ENCODE data around the gene FOXRED2.
A peak's percentile ranks its signal among the peaks of the same experiment; 100 is the strongest.
"Not testable (repeated sequence)": the region's sequence is repeated elsewhere in the genome, so short reads cannot be mapped to it uniquely, and the experiment has no call there.

FOXRED2 gene

DNA sequence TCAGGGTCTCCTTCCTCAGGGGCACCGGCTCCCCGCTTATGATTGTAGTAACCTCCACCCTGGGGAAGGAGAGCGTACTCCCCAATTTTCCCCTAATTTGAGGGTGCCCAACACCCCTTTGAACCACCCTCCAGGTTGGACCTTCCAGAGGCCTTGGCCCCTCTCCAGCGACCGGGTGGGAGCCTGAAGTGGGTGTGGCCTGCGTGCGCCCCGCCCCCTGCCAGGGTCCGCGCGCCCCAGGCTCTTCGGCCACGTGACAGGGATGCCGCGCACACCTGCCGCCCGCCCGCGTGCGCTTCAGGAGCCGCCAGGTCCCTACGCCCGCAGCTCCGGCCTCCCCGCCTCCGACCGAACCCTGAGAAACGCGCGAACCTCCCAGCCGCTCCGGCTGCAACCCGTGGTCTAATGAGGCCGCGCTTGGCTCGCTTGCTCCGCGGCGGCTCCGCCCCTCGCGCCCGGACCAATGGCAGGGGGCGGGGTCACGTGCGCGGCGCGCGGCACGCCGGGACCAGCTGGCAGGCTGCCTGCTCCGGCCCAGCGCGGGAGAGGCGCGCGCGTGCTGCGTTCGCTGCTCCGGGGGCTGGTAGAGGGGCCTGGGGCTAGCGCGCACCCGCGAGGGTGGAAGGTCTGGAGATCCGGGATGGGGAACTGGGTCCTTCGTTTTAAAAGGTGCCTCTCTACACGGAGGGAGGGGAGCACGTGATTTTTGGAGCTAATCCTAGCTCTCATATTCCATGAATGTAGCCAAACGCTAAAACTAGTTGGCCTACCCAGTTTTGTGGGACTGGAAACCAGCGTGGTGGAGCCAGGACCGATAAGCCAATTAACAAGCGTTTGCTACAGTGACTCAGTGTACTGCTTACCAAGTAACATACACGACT lies at the start of gene FOXRED2:
FOXRED2 (minus strand) TSS at position 404 of the 881 bp plus-strand sequence. CDS start 618 bp downstream, outside the sequence.
- peak; percentile 83 for DNase-seq (ENCODE audit: low spot score)

DNA sequence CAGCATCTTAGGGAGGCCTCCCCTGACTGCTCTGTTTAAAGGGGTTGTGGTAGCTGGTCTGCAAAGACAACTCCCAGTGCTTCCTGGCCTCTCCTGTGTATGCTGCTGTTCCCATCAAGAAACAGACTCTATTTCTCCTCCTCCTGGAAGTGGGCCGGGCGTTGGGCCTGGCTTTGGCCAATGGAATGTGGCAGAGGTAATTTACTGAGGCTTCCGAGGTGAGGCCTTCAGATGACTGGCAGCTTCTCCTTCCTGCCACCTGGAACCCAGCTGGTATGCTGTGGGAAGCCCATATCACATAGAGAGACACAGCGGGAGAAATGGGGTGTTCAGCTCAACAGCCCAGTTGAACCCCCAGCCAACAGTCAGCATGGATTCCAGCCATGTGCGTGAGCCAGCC lies 47.3 kb upstream of the FOXRED2 start:
- DNase-seq (ENCODE audit: low spot score): no peak

DNA sequence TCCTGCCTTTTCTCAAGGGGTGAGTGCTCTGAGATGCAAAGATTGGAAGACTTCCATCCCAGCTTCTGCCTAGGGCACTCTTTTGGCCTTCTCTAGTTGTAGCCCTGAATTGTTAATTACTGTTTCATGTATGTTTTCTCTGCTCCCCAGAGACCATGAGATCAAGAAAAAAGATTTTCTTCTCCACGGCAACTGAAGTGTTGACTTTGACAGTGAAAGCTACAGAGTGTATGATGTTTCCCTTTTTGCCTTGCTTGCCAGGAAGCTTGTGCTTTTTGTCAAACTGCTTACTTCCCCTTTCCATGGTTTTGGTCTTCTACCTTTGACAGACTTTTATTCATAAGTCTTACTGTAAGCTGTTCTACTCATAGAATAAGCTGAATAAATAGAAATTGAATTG lies 45.4 kb upstream of the FOXRED2 start:
- DNase-seq (ENCODE audit: low spot score): no peak

DNA sequence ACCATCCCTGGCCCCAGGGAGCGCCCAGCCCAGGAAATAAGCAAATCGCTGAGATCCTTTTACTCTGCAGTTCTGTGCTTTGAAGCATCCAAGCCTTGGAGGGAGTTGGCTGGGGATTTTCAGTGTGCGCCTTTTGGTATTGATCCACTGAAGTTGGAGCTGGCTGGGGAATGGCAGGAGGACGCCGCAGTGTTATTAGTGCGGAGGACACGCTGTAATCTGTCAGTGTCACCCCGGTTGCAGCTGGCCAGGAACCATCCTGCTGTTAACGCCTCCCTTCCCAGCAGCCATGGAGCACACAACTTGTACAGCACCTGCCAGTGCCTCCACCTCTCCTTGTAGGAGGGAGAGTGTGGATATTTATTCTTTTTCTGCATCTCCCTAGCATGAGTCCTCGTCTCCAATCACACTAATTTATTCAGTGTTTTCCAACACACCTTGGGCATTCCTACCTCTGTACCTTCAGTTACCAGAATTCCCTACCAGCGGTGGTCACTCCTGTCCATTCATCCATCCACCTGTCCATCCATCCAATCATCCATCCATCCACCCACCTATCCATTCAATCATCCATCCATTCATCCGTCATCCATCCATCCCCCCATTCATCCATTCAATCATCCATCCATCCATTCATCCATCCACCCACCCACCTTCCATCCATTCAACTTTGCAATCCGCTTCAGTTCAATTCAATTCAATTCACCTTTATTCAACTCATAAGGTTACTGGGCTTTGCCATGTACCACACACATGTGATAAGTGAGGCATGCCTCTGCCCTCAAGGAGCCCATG lies 44.1 kb upstream of the FOXRED2 start:
- no peak for DNase-seq (ENCODE audit: low spot score)

DNA sequence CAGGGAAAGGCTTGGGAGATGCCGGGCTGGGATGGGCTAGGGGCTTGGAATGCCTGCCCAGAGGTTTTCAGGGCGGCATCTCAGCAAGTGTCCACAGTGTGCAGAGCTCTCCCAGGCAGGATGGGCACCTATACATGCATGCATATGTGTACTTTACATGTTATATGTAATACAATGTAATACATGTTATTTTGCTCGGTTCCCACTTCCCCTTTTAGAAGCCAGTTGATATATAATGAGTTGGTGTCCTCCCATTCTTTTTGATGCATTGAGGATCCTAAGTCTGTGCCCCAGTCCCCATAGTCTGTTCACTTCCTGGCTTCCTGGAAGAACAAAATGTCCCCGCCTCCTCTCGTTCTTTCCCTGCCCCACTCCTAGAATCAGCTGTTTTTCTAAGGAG lies 42.2 kb upstream of the FOXRED2 start:
- DNase-seq (ENCODE audit: low spot score): no peak

DNA sequence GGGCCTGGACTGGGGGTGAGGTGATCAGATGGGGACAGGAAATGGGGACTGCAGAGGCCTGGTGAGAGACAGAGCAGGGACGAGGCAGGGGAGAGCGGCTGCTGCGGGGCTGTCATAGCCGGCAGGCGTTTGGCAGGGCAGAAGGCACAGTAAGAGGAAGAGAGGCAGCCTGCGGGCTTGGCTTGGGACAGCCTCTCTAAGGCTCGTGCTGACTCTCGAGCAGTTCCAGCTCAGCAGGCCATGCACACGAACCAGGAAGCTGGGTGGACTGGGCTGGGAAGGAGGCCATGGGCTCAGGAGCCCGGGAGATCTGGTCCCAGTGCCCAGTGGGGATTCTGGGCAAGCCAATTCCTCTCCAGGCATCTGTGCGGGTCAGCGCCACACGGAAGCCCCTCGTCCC lies 41.8 kb upstream of the FOXRED2 start:
- DNase-seq (ENCODE audit: low spot score): no peak

DNA sequence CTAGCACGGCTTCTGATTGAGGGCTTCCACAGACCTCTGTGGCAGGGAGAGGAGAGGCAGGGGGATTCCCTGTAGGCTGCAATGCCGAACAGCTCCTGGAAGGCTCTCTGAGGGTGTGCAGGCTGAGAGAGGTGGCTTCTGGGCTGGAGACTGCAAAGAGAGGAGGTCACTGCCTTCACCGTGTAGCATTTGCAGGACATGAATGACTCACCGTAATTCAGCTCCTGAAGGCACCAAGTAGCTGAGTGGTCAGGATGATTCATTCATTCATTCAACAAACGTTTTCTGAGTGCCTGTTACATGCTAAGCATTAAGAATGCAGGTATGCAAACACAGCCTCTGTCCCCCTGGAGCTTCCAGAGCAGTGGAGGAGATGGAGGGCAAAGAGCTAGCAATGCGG lies 40.1 kb upstream of the FOXRED2 start:
- DNase-seq (ENCODE audit: low spot score): peak; percentile 81

DNA sequence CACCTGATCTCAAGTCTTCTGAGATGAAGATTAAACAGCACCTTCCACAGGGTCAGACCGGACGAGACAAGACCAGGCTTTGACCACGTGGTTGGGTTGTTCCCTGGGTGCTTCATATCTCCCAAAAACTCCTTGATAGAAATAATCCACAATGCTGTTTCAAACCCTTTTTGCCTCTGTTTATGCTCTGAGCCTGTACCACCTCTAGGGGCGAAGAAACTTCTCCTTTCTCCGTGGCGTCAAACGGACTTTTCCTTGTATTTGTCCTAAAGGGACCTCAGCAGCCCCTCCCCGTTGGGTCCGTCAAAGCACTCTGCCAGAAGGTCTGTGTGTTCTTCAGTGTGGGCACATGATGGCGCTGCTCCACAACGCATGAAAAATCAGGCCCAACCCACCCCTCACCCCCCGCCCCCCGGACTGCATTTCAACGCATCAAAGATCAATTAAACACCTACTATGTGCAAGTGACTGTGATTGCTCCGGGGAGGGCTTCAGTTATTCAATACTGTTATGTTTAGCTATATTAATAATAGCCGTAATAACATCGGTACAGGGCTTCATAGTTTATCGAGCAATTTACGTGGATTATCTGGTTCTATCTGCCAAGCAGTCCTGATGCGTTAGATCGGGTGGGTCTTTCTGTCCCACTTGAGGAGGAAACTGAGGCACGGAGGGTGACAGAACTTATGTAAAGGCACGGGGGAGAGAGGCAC lies 39.4 kb upstream of the FOXRED2 start:
- peak; percentile 48 for DNase-seq (ENCODE audit: low spot score)

DNA sequence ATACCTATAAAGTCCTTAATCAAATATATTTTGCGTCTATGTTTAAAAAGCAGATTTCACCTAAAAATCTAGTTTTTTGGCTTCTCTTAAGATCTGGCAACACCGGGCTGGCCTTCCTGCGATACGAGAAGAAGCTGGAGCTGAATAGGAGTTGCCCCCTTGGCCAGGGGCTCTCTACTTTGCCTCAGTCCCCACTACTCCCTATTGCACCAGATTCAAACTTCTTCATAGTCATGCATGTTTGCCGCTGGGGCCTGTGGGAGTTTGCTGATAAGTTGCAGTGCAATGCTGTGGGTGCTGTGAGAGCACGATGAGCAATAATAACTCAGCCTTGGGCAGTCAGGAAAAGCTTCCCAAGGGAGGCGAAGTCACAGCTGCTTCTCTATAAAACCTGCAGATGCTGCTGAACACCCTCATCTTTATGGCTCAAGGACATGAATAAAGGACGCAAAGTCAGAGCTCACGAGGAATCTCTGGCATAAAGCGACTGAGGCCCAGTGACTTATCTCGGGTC lies 37.3 kb upstream of the FOXRED2 start:
- no peak for DNase-seq (ENCODE audit: low spot score)

DNA sequence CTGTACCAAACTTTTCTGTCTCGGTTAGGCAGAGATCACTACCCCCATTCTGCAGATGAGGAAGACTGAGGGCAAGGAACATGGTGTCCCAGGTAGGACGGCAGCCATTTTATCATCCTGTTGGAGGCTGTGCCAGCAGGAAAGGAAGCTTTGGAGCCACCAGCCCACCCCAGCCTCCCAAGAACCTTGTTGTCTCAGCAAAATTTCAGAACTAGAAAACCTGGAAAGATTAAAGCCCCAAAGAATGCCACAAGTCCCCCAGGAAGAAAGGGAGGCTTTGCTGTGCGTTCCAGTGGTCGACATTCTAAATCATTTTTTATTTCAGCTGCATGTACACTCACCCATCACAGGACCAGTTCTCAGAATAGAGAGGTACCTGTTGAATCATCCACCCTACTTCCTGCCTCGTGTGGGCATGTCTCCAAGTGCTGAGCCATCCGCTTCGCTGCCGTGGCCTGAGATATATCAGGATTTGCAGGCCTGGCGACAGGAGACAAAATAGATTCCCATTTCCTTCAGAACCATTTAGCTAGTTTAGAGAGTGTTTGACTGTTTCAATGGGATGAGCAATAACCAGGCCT lies 35.1 kb upstream of the FOXRED2 start:
- DNase-seq (ENCODE audit: low spot score): peak; percentile 99

DNA sequence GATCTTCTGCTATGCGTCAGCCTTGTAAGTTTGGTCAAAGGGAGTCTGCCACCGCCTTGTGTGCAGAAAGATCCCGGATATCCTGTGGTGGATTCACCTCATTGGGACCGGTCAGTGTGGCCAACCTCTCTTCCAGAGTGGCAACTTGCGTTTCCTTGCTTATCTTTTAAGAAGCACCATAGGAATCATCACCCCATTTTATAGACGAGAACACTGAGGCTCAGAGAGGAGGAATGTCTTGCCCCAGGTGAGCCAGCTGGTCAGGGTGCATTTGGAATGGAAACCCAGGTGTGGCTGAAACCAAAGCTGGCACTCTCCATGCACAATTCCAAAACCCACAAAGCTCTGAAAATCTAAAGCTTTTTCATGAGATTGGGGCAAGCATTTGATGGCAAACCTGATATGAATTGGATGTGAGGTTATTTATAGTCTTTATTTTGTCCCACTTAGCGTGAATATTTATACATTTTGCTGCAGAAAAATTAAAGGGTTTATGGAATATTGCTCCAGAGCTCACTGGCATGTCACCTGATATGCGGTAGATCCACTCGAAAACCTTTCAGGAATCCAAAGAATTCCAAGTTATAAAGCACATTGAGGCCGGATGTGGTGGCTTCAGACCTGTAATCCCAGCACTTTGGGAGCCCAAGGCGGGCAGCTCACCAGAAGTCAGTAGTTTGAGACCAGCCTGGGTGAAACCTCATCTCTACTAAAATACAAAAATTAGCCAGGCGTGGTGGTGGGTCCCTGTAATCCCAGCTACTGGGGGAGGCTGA lies 34.2 kb upstream of the FOXRED2 start:
- DNase-seq (ENCODE audit: low spot score): no peak

DNA sequence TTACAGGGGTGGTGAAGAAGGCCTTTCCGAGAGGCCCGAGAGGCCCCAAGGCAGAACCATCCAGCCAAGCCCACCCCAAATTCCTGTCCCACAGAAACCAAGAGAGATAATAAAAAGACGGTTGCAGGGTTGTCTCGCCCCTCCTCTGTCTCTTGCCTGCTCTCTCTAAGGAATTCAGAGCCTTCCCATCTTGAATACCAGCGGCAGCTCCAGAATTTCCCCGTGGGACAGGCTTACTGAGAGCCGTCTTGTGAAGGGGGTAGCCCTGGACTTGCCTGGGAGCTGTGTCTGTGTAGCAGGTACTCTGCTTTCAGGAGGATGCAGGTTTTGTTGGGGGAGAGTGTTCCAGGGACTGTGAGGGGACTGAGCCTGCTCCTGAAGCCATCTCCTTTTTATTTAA lies 31.7 kb upstream of the FOXRED2 start:
- no peak for DNase-seq (ENCODE audit: low spot score)

DNA sequence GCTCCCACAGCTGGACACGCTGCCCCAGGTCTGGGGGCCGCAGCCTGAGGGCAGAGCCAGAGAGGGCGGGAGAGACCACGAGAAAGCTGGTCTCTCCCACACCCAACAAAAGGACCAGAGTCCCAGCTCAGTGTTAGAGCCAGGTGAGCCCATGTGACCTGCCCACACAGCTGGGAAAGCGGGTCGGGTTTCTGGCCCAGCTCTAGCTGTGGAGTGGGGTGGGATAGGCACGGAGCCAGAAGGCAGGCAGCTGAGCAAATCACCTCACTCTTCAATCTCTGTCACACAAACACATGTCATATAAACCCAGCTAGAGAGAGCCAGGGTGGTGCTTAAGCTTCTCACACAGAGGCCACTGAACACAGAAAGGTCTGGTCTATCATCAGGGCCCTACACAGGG lies 29.9 kb upstream of the FOXRED2 start:
- no peak for DNase-seq (ENCODE audit: low spot score)

DNA sequence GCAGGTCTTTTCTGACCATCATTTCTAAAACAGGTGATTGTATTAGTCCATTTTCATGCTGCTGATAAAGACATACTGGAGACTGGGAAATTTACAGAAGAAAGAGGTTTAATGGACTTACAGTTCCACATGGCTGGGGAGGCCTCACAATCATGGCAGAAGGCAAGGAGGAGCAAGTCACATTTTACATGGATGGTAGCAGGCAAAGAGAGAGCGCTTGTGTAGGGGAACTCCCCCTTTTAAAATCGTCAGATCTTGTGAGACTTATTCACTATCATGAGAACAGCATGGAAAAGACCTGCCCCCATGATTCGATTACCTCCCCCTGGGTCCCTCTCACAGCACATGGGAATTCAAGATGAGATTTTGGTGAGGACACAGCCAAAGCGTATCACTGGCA lies 26.5 kb upstream of the FOXRED2 start:
- not testable (repeated sequence) for DNase-seq (ENCODE audit: low spot score)

DNA sequence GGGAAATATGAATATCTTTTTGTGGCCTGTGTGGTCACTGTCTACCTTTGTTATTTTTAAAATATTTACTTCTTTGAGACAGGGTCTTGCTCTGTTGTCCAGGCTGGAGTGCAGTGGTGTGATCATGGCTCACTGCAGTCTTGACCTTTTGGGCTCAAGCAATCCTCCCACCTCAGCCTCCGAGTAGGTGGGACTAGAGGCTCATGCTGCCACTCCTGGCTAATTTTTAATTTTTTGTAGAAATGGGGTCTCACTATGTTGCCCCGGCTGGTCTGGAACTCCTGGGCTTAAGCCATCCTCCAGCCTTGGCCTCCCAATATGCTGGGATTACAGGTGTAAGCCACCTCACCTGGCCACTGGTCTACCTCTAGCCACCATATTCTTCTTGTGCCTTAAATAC lies 25.6 kb upstream of the FOXRED2 start:
- DNase-seq (ENCODE audit: low spot score): no peak

DNA sequence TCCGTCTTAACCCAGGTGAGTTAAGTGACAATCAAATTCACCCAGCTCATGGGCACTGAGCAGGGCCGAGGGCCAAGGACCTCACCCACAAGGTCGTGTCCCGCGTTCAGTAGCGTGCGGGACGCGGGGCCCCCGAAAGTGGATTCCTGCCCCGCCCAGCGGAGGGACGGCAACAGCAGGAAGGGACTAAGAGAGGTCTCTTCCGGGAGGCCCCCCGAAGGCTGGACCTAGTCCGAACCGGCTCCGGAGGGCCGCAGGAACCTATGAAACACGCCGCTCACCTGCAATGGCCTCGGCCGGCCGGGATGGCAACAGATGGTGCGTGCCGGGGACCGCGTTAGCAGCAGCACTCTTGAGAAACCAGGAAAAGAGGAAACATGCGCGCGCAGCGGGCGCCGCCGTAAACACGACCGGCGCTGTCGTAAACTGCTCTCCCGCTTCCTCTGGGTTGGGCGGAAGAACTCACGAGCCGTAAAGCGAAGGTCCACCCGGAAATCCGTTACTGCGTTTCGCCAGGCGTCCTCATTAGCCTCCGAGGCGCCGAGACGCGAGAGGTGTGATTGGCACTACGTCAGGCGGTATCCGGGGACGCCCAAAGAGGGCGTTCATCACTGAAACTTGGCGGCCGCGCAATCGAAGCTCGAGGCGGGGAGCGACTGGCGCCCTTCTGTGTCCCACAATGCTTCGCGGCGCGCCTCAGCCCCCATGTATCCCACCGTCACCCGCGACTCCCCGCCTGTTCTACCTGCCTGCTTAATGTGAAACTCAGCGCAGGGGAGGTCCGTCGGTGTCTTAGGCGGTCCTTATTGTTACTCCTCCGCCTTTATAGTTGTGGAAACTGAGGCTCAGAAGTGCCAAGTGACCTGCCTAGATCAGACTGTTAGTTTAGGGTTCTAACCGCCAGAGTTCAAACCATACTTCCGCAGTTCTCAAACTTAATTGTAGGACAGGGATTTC lies 22.2 kb upstream of the FOXRED2 start, which contains the start of gene EIF3D:
EIF3D (minus strand) TSS at position 372 of the 957 bp plus-strand sequence. CDS start 3,045 bp downstream, outside the sequence.
- peak; percentile 99 for DNase-seq (ENCODE audit: low spot score)

DNA sequence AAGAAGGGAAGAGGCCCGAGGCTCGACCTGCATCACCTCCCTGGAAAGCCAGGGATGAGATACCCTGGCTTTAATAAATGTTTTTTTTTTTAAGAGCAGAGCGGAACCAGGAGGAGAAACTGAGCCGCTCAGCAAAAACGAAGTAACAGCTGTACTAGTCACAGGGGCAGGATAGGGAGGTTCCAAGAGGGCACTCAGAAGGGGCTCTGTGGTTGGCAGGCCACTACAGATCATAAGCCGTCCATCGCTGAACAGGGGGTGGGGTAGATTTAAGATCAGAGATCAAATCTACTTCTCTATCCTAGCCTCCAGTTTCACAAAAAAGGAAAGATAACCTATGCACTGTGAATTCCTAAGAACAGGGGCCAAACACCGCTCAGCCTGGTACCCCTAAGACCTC lies 21.5 kb upstream of the FOXRED2 start:
- DNase-seq (ENCODE audit: low spot score): no peak

DNA sequence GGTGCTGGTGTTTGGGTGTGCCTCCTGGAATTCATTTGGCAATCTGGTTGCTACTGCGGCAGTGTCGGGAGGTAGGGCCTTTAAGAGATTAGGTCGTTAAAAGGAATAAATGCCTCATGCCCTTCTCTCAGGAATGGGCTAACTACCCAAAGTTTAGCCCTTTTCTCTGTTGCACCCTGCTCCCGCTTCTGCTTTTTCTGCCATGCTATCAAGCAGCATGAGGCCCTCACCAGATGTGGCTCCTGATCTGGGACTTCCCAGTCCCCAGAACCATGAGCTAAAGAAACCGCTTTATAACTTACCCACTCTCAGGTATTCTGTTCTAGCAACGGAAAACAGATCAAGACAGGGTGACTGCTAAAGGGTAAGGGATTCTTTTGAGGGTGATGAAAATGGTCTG lies 15.8 kb upstream of the FOXRED2 start:
- DNase-seq (ENCODE audit: low spot score): no peak

DNA sequence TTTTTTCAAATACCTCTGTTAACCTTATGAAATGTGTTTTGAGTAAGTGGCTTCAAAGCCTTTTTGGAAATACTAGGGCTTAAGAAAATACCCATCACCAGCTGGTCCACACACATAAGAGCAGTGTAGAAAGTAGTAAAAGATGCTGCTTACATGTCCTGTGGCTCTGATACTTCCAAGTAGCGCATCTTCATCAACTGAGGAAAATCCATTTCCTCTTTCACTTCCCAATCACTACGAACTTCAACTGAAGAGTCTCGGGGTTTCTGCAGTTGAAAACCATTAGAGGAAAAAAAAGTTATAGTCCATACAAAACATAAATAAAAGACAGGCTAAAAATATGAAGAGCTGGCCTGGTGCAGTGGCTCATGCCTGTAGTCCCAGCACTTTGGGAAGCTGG lies 13.6 kb upstream of the FOXRED2 start:
- no peak for DNase-seq (ENCODE audit: low spot score)

DNA sequence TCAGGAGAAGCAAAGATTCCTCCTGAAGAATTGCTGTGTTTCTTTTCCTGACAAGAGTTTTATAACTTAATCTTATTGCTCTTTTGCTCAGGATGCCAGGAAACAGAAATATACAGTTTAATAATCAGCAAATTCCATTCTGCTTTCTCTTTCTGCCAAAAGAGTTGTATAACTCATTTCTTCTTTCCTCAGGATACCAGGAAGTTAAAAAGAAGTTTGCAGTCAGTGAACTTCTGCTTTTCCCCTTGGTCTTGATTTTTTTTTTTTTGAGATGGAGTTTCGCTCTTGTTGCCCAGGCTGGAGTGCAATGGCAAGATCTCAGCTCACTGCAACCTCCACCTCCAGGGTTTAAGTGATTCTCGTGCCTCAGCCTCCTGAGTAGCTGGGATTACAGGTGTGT lies 13.1 kb upstream of the FOXRED2 start:
- DNase-seq (ENCODE audit: low spot score): not testable (repeated sequence)
